BJ (cell line): ENCODE measurements around the gene DTYMK. TPM values are rescaled to one million over a fixed set of nuclear protein-coding genes. Genes with fewer than 3 reads are reported as not detected.

Experiments used
- CTCF ChIA-PET: fragments of 350-600 bp; formaldehyde crosslinking; extraction: SDS; loops from one replicate; lab custom pipeline; 2021; ENCODE audit warnings: antibody characterized with exemption, inconsistent platforms; lab: Yijun Ruan, JAX
- POLR2A ChIA-PET: fragments of 300-600 bp; sonication (Branson Sonifier 250); formaldehyde crosslinking; extraction: SDS; loops from one replicate; lab custom pipeline; 2021; ENCODE audit warnings: antibody characterized with exemption; lab: Charles Lee
- DNase-seq: peaks from one replicate; pipeline ENCODE4 v3.0.0-alpha.2; 2011; ENCODE audit warnings: low read depth
- H3K27me3 ChIP-seq: 2 replicates; pipeline ENCODE4 v1.6.0; 2011; ENCODE audit warnings: low read length; ENCODE audit not compliant: control insufficient read depth, insufficient read depth
- H3K36me3 ChIP-seq: 2 replicates; pipeline ENCODE4 v1.5.1; 2011; ENCODE audit warnings: low read length; ENCODE audit not compliant: control insufficient read depth, insufficient read depth
- H3K4me3 ChIP-seq: 2 replicates; pipeline ENCODE4 v1.5.1; 2011; ENCODE audit warnings: low read depth, mild to moderate bottlenecking, control low read depth, low read length
- CTCF ChIP-seq: IDR thresholded peaks from 2 replicates; pipeline ENCODE4 v1.5.1; 2011; ENCODE audit warnings: low read depth, mild to moderate bottlenecking, control low read depth, inconsistent platforms, low read length, moderate library complexity; ENCODE audit not compliant: insufficient read depth
- polyA plus RNA-seq: library from polyadenylated mRNA; depleted of rRNA; stranded (reverse); fragments of >200 nt; gene quantifications from 2 replicates; pipeline ENCODE4 v1.2.3, GENCODE V29; 2011

The DTYMK gene
- polyA plus RNA-seq, 1 experiment = 43.8 TPM

GRCh38 chr2:241728000-241728399 lies 41.4 kb upstream of the DTYMK start:
- TF ChIP-seq CTCF = no peak
- ChIA-PET CTCF (no interaction called here), POLR2A (no interaction called here)

GRCh38 chr2:241726459-241726858 lies 39.8 kb upstream of the DTYMK start:
- TF ChIP-seq CTCF = no peak
- H3K36me3 ChIP-seq = peaks cover 14% of the 10 kb centered on the region
- H3K4me3 ChIP-seq = no peak overlapping the region
- no peaks in the 10 kb centered on the region for H3K27me3 ChIP-seq
- ChIA-PET POLR2A (no interaction called here), CTCF (interaction anchor here (1.0 to 1.1 kb wide), 2 partner anchors 8 to 9 kb away, joined by 3 to 4 read pairs; partner anchors contain the start of gene D2HGDH)
- DNase-seq = no peak

More at GRCh38 chr2:241728000-241728399, 41.4 kb upstream of the DTYMK start:
- H3K36me3 ChIP-seq = peaks cover 5% of the 10 kb centered on the region
- no peaks in the 10 kb centered on the region for H3K27me3 ChIP-seq
- DNase-seq = no peak
- H3K4me3 ChIP-seq = no peak overlapping the region

GRCh38 chr2:241724975-241725870 lies 38.6 kb upstream of the DTYMK start:
- no peaks in the 10 kb centered on the region for H3K27me3 ChIP-seq
- TF ChIP-seq CTCF = no peak
- no peak overlapping the region for H3K4me3 ChIP-seq
- ChIA-PET POLR2A (no interaction called here), CTCF (interaction anchor here (1.0 to 1.6 kb wide), 3 partner anchors 9 to 153 kb away, joined by 4 to 5 read pairs (median 5); partner anchors contain the start of gene D2HGDH)
- H3K36me3 ChIP-seq = peaks cover 25% of the 10 kb centered on the region
- DNase-seq = no peak

GRCh38 chr2:241724259-241724974 lies 37.8 kb upstream of the DTYMK start:
- Histone ChIP-seq H3K36me3 (peaks cover 30% of the 10 kb centered on the region), H3K27me3 (no peaks in the 10 kb centered on the region), H3K4me3 (no peak overlapping the region)
- ChIA-PET POLR2A (no interaction called here), CTCF (interaction anchor here (1.2 to 1.6 kb wide), 2 partner anchors 22 to 154 kb away, joined by 5 read pairs; no protein-coding TSS in a partner anchor)
- no peak for DNase-seq
- TF ChIP-seq CTCF = peak; percentile 26; the same call in 1 of the 2 replicates
